Hindlimb muscle (tissue), 1 donor: ENCODE results near the gene PBX3. TPM values are rescaled to one million over a fixed set of nuclear protein-coding genes. Genes with fewer than 3 reads are reported as not detected.

ENCODE experiments used
- DNase-seq: peaks from one replicate; pipeline ENCODE4 v3.0.0-alpha.2; 2013
- polyA plus RNA-seq: library from polyadenylated mRNA; unstranded; fragments of 120-200 nt; gene quantifications from one replicate; pipeline ENCODE4 v1.2.1, GENCODE V29; 2013; ENCODE audit not compliant: insufficient read length

Gene PBX3
- polyA plus RNA-seq, 1 donor, result 10.2 TPM

- DNase-seq, result no peak
Measured at GRCh38 chr9:125910286-125910685, 163.1 kb downstream of the PBX3 start.

GRCh38 chr9:125911861-125912644 lies 164.9 kb downstream of the PBX3 start:
- no peak for DNase-seq

GRCh38 chr9:125912667-125913066 lies 165.5 kb downstream of the PBX3 start:
- no peak for DNase-seq

- no peak for DNase-seq
Measured at GRCh38 chr9:125913551-125913950, 166.4 kb downstream of the PBX3 start.

GRCh38 chr9:125914411-125914810 lies 167.2 kb downstream of the PBX3 start:
- no peak for DNase-seq

GRCh38 chr9:125915606-125916005 lies 168.4 kb downstream of the PBX3 start:
- DNase-seq, result no peak

- no peak for DNase-seq
Measured at GRCh38 chr9:125919565-125919964, 172.4 kb downstream of the PBX3 start.

- no peak for DNase-seq
Measured at GRCh38 chr9:125920402-125920801, 173.2 kb downstream of the PBX3 start.

- no peak for DNase-seq
Measured at GRCh38 chr9:125922854-125923253, 175.7 kb downstream of the PBX3 start.

- no peak for DNase-seq
Measured at GRCh38 chr9:125924351-125924750, 177.2 kb downstream of the PBX3 start.

- no peak for DNase-seq
Measured at GRCh38 chr9:125926936-125927335, 179.8 kb downstream of the PBX3 start.

GRCh38 chr9:125929846-125930245 lies 182.7 kb downstream of the PBX3 start:
- no peak for DNase-seq

- DNase-seq, result no peak
Measured at GRCh38 chr9:125931211-125931610, 184.0 kb downstream of the PBX3 start.

GRCh38 chr9:125932012-125932411 lies 184.8 kb downstream of the PBX3 start:
- DNase-seq, result no peak

- DNase-seq, result no peak
Measured at GRCh38 chr9:125932746-125933455, 185.7 kb downstream of the PBX3 start.

GRCh38 chr9:125942125-125942524 lies 195.0 kb downstream of the PBX3 start:
- no peak for DNase-seq

- DNase-seq, result no peak
Measured at GRCh38 chr9:125943831-125944230, 196.7 kb downstream of the PBX3 start.

GRCh38 chr9:125946397-125946796 lies 199.2 kb downstream of the PBX3 start:
- no peak for DNase-seq

- no peak for DNase-seq
Measured at GRCh38 chr9:125948887-125949596, 201.9 kb downstream of the PBX3 start.

GRCh38 chr9:125949703-125950460 lies 202.7 kb downstream of the PBX3 start:
- no peak for DNase-seq

GRCh38 chr9:125950880-125951471 lies 203.8 kb downstream of the PBX3 start:
- DNase-seq, result no peak

- DNase-seq, result no peak
Measured at GRCh38 chr9:125953314-125954019, 206.3 kb downstream of the PBX3 start.
